ACHN (cell line): ENCODE measurements around the gene DISC1.
"Not testable (repeated sequence)": the region's sequence is repeated elsewhere in the genome, so short reads cannot be mapped to it uniquely, and the experiment has no call there.

ENCODE experiments used
- DNase-seq: peaks from one replicate; pipeline ENCODE4 v3.0.0-alpha.2; 2015
- in situ Hi-C: cut with HindIII; loops from 2 replicates; pipeline ENCODE4 v1.10.0; 2017; ENCODE audit warnings: low sequenced_read_pairs, low pct_ligation_motif_present, low pct_unique_long_range_greater_than_20kb

Gene DISC1

DNA sequence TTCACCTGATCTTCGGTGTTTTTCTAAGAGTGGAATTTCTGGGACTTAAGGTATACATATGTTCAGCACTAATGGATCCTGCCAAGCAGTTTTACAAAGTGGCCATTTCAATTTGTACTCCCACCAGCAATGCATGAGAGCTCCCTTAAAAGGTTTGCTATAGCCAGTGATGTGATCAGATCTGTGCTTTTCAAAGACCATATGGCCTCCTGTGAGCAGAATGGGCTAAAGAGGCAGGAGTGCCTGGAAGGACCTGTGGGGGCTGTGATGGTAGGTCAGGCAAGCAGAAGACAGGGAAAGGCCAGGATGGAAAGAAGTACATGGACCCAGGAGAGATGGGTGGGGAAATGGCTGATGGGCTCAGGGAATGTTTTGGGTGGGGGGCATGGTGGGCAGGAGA lies 252.7 kb downstream of the DISC1 start:
- DNase-seq: no peak
- in situ Hi-C loops: no loop called here

DNA sequence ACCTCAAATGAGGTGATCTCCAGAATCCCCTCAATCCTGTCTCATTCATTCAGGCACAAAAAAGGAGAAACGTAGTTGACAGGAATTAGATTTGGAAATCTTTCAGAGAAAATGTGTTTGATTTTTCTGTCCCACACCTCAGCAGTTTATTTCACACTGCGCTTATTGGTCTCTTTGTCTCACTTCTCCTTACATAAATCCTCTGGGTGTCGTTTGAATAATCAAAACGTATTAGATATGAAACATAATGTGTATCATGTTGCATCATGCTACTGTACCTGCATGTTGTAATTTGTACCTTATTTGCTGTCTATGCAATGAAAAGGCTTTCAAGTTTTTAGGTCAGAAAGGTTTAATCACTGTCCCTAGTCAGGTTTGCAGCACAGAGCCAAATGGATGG lies 255.7 kb downstream of the DISC1 start:
- in situ Hi-C loops: no loop called here
- no peak for DNase-seq

DNA sequence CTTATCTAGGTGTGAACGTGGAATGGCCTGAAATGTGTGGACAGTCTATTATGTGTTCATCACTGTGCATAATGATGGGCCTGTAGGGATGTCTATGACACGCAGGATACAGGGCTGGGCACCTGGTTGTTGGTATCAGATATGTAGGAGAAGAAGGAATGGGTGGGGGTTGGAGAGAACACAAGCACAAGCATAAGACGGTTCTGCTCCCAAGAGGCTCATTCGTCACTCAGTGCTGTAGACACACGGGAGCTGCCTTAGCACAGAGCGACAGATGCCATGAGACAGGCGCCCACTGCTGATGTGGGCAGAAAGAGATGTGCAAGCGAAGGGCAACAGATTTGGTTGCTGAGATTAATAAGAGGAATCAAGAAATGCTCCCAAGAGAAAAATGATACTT lies 256.2 kb downstream of the DISC1 start:
- in situ Hi-C loops: no loop called here
- DNase-seq: no peak

DNA sequence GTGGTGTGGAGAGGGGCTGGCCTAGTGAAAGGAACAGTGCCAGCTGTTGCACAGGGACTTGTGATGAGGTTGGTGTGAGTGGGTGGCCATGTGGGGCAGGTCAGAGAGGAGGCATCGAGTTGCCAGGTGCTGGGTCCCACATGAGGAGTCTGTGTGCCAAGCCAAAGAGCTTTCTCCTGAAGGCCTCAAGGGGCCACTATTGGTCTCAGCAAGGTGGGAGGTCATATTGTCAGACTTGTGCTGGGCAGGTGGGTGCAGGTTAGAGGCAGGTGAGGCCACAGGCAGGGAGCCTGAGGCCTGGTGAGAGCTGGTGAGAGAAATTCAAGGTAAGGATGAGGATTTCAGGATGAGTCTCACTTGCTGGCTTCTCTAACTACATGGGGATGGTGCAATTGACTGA lies 256.8 kb downstream of the DISC1 start:
- DNase-seq: no peak
- in situ Hi-C loops: no loop called here

DNA sequence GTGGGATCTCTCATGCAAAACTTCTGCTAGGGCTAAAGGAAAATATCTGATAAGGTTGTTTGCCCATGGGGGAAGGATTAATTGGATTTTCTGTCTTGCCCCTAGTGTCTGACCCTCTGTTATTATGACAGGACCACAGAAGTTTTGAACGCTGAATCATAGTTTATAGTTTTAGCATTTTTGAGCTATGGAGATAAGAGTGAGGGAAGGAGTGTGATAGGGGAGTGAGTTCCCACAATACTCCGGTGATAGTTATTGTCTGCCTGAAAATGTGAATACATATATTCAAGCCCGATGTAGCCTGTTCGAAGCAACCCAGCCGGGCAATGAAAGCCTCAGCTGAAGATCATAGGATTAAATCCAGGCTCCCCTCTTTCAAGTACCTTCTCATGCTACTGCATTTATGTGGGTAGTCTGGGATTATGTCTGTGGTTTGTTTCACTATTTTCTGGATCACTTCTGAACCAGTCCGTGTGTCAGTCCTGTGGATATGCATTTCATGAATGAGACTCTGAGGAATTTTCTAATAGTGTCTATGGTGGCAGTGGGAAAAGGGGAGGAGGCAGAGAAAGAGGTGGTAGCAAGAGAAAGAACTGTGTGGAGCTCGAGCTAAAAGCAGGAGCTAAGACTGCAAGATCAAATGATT lies 258.7 kb downstream of the DISC1 start:
- DNase-seq: no peak
- in situ Hi-C loops: no loop called here

DNA sequence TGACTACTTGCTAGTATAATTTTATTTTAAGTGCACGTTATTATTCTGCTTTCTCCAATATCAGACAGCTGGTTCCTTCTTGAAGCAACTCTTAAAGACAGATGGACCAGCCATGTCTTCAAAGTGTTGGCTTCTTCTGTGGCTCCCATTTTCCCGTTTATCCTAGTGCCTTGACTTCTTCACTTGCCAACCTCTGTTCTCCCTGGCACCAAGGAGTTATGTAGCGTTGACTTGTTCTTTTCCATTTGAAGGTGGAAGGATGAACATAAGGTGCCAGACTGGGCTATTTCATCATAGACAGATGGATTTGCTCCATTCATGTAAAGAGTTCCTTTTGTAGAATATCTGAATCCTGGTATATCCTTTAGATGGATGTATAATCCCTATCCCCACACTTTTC lies 260.6 kb downstream of the DISC1 start:
- in situ Hi-C loops: no loop called here
- DNase-seq: no peak

DNA sequence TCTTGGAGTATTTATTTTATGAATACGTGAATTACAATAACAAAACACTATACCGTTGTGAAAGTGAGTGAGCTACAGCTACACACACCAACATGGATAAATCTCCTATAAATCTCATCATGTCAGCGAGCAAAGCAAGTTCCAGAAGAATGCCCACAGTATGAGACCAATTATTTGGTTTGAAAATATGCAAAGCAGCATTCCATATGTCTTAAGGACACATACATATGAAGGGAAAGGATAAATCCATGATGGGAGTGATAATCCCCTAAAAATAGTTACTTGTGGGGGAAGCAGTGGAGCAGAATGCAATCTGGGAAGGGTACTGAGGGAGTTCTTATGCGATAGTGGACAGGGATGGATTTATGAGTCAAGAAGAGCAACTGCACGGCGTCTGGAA lies 261.3 kb downstream of the DISC1 start:
- no peak for DNase-seq
- in situ Hi-C loops: no loop called here

DNA sequence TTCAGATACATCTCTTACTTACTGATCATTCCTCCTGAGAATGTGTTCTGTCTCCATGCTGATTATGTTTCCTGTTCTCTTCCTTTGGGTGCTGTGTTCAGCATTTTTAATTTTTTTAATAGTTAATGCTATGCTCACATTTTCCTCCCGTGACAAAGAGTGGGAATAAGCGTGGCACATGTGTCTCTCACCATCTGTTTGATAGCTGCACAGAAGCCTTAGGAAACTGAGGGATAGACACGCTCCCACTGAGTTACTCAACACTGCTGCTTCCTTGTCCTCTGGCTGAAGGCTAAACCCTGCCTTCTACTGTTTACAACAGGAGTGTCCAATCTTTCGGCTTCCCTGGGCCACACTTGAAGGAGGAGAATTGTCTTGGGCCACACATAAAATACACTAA lies 264.2 kb downstream of the DISC1 start:
- in situ Hi-C loops: no loop called here
- DNase-seq: no peak

DNA sequence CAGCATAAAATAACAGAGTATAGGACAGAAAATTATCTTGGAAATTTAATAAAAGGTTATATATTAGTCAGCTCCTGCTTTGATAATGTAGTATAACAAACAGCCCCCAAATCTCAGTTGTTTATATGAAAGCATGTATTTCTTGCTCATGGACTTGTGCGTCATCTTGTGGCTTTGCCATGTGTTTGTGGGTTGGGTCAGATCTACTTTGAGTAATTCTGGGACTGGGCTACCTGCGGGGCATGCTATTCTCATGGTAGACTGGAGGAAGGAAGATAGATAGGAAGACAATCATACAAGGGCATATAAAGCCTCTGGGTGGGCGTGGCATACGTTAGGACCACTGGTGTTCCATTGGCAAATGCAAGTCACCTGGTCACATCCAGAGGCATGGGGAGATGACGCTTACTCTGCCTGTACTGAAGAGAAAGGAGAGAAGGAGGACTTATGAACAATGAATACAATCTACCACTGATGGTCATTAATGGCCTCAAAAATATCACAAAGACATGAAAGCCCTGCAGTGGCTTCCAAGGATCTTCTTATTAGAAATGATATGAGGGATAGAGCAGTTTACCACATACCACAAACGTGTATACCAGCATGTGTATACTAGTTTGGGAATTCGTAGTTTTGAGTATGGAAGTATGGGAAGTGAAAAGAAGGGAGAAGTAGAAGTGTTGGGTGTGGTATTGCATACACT lies 267.0 kb downstream of the DISC1 start:
- in situ Hi-C loops: no loop called here
- no peak for DNase-seq

DNA sequence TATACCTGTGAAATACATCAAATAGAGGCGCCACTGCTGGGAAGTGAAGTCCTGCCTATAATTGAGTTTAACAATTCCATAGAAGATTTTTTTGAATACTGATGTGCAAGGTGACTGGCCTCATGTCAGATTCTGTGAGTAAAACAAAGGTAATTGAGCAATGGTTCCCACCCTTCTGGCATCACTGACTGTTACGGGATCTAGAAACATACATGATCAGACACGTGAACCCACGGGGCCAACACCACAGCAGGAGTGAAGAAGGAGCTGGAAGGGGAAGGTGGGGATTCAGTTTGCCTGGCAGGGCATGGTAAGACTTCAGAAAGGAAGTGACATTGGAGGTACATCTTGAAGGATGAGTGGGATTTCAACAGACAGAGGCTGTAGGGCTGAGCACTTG lies 270.2 kb downstream of the DISC1 start:
- in situ Hi-C loops: no loop called here
- no peak for DNase-seq

DNA sequence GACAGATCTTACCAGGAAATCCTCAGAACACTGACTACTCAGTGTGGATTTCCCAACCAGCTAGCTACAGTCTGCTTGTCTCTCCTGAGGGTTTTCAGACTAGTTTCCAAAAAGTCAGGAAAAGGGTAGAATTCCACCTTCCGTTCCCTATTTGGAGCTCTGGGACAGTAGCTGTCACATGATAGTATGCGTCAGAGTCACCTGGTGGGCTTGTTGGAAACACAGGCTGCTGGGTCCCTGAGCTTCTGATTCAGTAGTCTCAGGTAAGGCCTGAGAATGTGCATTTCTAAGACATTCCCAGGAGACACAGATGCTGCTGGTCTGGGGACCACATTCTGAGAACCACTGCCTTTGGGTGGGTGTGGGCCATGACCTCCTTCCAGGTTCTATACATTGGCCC lies 272.5 kb downstream of the DISC1 start:
- no peak for DNase-seq
- in situ Hi-C loops: no loop called here

DNA sequence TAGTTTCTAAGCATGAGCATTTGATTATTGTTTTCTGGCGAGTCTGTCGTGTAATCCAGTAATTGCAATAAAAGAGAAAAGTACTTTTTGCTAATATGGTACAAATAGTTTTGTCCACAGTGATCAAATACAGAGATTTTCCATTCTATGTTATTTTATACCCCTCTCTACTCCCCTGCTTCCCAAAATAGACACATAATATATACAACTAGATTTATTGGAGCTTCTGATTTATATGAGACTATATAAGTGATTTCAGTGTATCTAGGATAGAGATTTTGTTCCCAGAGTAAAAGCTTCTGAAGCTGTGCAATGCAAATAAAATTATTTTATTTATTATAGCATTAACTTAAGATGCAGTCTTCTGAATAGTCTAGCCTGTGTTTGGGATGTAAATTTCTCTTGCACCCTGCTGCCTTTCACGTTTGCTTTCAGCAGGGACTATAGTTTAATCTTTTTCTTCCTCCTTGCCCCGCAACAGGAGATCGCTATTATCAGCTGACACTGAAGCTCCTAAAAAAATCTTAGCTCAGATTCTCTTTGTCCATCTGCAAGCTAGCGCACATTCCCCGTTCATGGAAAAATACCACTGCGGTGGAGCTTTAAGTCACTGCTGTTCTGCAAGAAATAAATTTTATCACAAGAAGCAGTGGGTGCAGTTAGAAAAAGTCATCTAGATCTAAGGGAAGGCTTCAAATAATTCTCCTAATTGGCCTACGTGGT lies 273.3 kb downstream of the DISC1 start:
- in situ Hi-C loops: no loop called here

DNA sequence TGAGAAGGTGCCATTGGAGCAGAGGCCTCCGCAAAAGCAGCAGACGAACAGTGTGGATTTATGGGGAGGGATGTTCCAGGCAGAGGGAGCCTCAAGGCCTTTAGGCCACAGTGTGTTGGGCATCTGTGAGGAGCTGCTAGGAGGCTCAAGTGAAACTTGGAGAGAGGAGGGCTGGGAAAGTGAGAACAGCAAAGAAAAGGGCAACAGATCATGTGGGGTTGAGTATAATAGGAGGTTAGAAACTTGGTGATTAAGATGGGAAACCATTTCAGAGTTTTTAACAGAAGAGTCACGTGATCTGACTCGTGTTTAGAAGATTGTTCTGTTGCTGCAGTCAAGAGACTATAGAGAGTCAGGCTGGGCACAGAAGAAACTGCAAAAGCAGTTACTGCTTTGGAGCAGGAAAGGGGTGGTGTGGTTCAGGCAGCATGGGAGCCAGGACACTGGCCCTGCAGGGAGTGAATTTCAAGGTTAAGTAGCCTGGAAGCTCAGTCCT lies 277.0 kb downstream of the DISC1 start:
- in situ Hi-C loops: no loop called here

More for the DNA sequence above, 273.3 kb downstream of the DISC1 start:
- no peak for DNase-seq

DNA sequence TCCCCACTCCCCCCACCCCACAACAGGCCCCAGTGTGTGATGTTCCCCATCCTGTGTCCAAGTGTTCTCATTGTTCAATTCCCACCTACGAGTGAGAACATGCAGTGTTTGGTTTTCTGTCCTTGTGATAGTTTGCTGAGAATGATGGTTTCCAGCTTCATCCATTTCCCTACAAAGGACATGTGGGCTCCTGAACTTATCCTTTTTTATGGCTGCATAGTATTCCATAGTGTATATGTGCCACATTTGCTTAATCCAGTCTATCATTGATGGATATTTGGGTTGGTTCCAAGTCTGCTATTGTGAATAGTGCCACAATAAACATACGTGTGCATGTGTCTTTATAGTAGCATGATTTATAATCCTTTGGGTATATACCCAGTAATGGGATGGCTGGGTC lies 280.7 kb downstream of the DISC1 start:
- in situ Hi-C loops, DNase-seq: not testable (repeated sequence)

More for the DNA sequence above, 277.0 kb downstream of the DISC1 start:
- no peak for DNase-seq

DNA sequence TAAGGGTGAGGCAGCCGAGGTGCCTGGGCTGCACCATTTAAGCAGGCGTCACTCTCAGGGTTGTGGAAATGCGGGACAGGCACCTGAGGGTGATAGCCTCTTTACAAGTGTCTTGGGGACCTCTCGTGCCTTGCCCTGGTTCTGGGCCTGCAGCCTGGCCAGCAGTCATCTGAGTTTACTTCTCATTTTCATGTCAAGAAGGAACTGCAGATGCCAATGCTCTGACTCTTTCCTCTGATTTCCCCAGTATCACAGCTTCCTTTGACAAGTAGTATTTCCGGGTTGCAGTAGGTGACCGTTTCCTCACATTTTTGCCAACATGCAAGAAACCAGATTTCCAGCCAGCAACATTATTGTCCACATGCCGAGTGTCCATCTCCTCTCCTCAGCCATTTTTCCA lies 286.9 kb downstream of the DISC1 start:
- in situ Hi-C loops: no loop called here
- no peak for DNase-seq

DNA sequence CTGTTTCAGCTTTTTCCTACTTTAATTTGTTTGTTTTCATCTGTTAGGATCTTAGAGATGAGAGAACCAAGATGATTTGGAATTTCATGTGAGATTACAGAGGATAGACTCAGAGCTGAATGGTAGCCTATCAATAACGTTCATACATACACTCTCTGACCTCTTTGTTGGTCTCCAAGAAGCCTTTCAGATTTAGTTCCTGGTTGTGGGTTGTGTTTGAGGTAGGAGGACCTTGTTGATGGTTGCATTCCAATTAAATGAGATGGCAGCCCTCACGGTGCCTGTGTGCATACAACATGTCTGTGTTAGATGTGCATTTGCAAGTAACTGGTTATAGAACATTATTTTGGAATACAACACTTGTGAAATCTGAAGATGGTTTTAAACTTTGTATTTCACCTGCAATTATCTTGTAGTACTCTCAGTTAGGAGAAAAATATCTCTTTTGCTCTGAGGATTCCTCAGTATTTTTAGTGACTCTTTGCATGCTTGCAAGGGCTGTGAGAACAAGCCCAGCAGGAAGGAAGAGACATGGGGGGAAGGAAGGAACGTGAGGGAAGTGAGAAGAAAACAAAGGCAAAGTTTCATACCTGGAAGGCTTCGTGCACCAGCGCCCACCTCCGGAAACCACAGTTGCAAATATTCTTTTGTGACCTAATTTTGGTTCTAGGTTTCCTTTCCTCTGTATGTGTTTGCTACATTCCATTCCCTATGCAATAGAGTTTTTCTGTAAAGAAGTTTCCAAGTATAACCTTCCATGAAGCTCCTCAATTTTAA lies 291.8 kb downstream of the DISC1 start:
- in situ Hi-C loops: no loop called here
- no peak for DNase-seq

DNA sequence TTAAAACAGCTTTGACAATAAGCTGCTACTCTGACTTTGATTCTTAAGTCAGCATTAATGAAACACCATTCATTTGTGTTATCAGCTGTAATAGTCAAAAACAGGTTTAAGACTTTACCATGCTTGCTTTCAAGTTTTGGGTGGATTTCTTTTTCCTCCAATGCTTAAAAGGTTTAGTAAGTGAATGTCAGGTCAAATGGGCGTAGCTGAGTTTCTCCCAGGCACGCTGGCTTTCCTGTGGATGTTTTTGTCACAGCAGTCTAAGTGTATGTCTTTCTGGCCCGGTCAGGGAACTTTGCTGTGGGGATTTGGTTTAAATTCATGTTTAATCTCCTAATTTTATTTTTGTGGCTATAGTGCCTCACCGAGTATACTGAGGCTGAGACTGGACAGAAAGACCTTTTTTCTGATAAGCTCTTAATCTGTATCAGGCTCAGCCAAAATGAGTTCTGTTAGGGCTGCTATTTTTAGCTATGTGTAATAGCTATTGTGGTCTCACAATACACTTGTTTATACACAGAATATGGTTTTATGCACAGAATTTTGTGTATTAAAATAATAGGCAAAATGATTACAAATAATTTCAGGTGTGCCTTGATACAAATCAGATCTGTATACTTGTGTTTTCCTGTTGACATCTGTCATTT lies 292.8 kb downstream of the DISC1 start:
- in situ Hi-C loops: no loop called here
- DNase-seq: no peak

DNA sequence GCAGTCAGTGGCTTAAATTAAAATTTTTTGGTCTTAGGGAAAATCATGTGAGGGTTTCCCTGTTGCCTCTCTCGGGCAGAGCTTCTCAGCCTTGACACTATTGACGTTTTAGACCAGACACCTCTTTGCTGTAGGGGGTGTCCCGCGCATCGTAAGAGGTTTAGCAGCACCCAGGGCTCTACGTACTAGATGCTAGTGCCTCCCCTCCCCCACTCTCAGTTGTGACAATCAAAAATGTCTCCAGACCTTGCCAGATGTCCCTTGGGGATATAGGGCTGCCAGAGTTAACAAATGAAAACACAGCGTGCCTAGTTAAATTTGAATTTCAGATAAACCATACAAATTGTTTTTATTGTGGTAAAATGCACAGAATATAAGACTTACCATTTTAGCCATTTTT lies 293.3 kb downstream of the DISC1 start:
- in situ Hi-C loops: no loop called here
- no peak for DNase-seq
